Measurements from ENCODE around the gene RAB25.
A peak's percentile ranks its signal among the peaks of the same experiment; 100 is the strongest.
"Not testable (repeated sequence)": the region's sequence is repeated elsewhere in the genome, so short reads cannot be mapped to it uniquely, and the experiment has no call there.

RAB25 gene

DNA sequence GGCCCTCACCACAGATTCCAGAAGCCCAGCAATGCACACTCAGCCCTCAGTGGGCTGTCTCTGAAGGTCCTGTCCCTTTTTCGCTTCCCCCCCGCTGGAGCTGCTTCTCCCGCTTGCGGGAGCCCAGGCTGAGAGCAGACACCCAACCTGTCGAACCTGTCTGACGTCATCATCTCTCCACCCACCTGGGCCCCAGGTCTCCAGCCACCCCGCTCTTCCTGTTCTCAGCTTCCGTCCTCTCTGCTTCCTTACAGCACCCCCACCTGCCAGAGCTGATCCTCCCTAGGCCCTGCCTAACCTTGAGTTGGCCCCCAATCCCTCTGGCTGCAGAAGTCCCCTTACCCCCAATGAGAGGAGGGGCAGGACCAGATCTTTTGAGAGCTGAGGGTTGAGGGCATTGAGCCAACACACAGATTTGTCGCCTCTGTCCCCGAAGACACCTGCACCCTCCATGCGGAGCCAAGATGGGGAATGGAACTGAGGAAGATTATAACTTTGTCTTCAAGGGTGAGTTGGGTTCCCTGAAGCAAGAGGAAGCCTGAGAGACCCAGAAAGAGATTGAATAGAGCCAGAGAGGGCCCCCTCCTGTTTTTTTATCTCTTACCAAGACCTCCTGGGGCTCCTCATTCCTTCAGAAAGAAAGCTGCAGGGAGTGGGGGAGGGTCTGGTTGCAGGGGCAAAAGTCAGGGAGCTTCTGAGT, at the start of gene RAB25:
Gene RAB25, plus strand, starts transcription at position 224 of the 700 bp plus-strand sequence. Its CDS starts 241 bp downstream, at position 465.
- DNase-seq (ENCODE audit: low read depth) = no peak

DNA sequence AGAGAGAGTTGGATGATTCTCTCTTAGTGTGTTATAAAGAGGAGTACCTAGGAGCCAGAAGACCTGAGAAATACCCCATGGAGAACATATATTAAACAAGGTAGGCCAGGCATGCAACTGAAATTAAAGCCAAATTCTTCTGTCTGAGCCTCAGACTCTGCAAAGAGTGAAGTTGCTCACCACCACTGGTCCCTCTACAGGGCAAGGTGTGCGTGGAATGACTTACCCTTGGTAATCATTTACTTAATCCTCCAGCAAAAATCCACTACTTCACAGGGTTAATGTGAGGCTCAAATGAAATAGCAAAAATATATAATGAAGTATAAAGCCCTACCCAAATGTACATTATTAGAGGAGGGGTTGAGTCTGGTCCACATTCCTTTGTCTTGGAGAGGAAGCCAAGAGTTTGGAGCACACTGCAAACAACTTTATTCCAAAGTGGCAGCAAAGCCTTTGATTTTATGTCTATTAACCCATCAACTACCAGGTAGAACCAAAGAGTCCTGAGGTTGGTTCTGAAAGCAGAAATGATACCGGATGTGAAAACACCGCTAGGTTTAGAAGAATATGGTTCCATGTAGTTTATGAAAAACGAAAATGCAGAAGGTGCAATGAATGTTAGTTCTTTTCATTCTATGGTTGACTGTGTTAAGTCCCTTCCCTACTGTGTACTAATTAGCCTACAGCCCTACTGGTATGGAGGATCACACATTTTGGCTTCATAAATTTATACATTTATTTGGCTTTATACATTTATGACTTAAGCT, 48.7 kb upstream of the RAB25 start:
- no peak for DNase-seq (ENCODE audit: low read depth)

DNA sequence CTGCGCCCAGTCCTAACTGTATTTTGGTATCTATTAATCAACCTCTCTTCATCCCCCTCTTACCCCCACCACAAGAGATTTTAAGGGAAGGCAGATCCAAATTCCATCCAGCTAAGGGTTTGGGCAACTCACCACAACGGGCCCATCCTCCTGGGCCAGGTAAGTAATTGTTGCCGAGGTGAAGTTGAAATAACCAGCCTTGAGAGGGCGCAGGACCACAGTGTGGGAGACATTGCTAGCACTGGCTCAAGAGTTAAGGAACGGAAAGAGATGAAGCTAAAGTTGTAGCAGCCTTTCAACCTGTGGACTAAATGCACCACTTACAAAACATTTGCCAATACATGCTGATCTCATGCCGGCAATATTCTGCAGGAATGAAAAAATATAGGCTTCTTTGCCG, 46.1 kb upstream of the RAB25 start:
- no peak for DNase-seq (ENCODE audit: low read depth)

DNA sequence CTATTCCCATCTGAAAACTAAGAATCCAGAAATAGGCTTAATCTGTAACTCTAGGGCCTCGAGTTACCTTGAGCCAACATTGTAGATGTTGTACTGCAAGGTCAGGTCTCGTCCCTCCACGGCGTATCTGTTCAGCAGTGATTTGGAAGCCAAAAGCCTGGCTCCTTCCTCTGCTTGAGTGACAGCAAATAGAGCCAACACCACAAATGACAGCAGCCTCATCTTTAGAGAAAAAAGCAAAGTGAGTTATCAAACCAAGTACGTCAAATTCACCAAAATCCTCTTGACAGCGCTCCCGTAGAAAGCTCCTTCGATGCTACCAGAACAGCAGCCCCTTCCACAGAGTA, 41.0 kb upstream of the RAB25 start:
- DNase-seq (ENCODE audit: low read depth) = no peak

DNA sequence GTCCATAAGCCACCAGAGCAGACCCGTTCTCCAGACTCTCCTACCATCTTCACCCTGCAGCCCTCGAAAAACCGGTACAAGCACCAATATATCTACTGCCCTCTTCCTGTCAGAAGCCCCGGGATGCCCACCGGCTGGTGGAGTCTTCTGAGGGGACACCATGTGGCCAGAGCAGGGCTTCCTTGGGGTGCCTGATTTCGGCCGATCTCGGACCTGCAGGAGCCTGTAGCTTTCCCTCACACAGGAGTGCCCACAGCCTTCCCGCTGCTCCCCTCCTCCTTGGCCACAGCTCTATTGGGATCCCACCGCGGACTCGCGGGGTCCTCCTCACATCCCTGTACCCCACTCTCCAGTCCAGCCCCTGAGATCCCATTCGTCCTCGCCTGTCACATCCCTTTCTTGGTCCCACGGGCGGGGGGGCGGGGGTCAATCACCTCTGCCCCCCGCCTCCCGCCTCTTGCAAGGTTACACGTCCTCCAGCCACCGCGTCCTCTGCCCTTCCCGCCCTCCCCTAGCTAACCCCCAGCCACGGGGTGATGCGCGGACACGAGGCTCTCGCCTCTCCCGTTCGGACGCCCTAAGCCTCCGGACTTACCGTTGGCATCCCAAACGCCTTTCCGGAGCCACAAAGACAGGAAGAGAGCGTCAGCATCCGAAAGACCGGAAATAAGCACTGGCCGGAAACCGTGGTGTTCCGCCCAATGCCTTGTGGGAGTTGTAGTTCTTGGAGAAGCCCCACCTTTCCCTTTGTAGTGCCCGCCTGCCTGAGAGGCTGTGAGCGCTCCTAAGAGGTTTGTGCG, 40.5 kb upstream of the RAB25 start, which contains the start of gene SSR2:
Gene SSR2, minus strand, starts transcription at position 659 of the 800 bp plus-strand sequence. CDS start 784 bp downstream, outside the sequence.
- DNase-seq (ENCODE audit: low read depth) = peak; percentile 94

DNA sequence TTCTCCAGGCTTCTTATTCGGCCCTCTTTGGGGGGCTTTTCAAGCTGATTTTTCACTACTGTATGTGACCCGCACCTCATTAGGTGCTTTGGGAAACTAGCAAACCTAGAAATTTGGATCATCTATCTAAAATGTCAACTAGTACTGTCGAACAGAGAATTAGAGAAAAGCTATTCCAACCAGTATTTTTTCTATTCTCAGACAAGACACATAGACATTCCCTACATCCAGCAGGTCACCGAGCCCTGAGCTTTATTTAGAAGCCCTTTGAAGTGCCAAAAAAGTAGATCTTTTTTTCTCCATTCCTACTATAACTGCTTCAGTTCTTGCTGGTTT, 39.9 kb upstream of the RAB25 start:
- no peak for DNase-seq (ENCODE audit: low read depth)

DNA sequence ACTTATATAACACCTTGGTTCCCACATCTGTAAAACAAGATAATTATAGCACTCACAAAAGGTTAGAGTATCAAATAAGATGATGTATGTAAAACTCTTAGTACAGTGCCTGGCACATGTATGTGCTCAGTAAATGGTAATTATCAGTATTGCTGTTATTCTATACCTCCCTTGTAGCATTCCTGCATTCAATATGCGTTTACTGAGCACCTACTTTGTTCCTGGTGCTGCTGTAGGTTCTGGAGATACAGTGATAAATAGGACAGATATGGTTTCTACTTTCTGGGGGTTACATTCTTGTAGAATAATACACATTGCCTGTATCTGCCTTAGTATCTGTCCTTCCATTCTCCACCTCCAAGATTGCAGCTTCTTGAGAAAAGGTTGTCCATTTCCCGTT, 39.0 kb upstream of the RAB25 start:
- DNase-seq (ENCODE audit: low read depth) = no peak

GRCh38 chr1:156024801-156025200, 36.2 kb upstream of the RAB25 start:
- no peak for DNase-seq (ENCODE audit: low read depth)

- DNase-seq (ENCODE audit: low read depth) = peak; percentile 51
Measured at GRCh38 chr1:156025876-156026275, 35.1 kb upstream of the RAB25 start.

GRCh38 chr1:156026588-156026987, 34.4 kb upstream of the RAB25 start:
- DNase-seq (ENCODE audit: low read depth) = no peak

DNA sequence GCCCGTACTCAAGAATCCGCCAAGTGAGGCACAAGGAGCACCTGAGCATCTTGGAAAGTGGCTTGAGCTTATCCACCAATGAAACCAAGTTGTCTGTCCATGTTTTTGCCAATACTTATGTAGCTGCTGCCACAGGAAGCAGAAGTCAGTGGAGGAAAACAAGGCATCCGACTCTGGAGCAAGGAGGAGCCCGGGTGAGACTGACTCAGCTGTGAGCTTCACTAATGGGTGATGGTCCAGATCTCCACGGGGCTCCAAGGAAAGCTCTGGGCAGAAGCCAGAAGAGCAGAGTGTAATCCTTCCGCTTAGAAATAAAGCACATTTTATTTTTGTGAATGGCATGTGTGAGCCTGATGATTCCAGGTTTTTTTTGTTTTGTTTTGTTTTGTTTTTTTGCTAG, 27.9 kb upstream of the RAB25 start:
- peak; percentile 59 for DNase-seq (ENCODE audit: low read depth)

GRCh38 chr1:156034991-156035390, 26.0 kb upstream of the RAB25 start:
- not testable (repeated sequence) for DNase-seq (ENCODE audit: low read depth)

DNA sequence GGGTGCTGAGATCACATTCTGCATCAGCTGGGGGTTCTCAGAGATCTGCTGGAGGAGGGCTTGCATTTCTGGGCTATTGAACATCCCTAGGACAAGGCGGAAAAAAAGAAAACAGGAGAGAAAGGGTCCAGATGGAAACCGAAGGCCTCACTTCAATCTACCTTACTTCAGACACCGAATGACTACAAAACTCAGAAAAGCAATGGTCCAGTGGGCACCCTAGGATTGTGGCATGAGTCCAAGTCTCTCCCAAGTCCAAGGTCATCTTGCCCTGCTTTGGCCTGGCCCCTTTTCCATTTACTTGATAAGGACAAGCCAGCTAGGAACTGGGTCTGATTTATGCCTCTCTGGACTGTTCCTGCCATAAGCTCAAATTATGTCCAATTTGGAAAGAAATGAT, 18.1 kb upstream of the RAB25 start:
- no peak for DNase-seq (ENCODE audit: low read depth)

DNA sequence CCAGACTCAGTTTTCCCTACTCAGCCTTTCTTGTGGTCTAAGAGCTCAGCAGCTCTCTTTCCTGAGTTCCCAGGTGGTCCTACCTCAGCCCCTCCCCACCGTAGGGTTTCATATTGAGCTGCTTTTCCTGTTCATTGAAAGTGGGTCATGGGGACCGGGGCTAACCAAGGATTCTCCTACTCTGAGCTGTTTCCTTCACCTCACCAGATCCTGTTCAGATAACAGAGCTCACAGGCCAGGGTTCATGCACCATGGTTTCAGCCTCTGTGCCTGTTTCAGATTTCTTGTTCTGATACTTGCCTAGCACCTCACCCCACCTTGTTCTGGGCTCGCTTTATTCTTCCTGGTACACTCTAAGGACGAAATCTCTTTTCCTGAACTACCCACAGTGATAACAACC, 15.9 kb upstream of the RAB25 start:
- no peak for DNase-seq (ENCODE audit: low read depth)

DNA sequence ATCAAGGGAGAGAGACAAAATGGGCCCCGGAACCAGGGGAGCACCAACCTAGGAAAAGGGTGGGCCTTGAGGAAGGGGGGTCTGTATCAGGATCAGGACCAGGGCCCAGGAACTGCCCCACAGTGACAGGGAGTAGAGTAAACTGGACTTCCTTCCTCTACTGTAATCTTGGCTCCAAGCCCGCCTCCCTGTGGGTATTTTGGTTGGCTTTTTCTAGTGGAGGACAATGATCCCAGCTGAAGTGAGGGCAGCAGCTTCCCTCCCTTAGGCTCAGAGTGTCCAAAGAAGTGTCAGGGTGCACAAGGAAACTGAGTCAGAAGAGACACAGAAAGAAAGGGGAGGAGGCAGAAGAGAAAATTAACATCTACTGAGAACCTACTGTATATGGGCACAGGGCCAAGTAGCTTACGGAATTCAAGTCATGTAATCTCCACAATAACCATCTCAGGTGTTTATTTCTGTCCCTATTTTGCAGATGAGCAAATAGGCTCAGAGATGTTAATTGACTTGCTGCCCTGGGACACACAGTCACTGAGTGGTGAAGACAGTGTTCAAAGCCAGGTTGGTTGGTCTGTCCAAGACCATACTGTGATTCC, 12.2 kb upstream of the RAB25 start:
- DNase-seq (ENCODE audit: low read depth) = no peak

DNA sequence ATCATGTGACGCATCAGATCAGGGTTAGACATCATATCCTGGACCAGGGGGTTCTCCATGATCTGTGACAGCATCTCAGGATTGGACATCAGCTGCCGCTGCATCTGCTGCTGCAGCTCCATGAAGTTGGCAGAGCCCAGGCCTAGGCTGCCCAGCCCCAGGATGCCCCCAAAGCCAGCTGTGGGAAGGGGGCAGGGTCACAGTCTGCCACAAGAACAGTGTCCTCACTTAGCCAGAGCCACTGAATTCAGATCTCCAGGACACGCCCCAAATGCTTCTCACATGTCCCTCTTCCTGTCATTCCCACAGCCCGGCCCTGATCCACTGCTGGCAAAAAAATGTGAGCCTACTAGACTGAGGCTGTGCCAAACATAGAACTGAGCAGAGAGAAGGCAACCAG, 10.6 kb upstream of the RAB25 start:
- peak; percentile 61 for DNase-seq (ENCODE audit: low read depth)

DNA sequence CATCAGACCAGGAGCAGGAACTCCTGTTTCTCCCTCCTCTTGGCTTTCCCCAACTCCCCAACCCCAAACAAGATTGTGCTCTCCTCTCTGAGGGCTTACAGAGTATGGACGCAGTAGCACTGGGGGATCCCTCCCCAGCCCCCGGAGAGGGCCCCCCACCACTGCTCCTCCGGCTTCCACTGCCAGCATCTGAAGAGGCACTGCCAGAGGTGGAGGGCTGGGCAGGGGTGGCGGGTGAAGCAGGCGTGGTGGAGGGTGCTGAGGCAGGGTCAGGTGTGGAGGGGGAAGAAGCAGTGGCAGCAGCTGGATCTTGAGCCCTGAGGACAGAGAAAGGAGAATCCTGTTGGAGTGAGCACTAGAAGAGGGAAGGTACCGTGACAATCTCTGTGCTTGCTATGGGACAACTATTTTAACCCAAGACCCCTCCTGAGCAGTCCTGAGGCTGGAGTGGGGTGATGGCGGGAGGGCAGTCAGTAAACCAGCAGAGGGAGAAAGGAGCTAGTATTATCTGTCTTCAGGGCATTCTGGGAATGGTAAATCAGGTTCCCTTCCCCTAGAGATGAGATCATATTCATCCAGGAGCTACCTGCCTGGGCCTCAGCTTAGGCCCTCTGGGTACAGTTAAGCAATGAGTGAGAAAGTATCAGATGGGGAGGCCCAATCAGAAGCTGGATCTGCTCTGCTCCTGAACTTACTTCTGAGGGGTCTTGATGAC, 9.8 kb upstream of the RAB25 start:
- DNase-seq (ENCODE audit: low read depth) = no peak

DNA sequence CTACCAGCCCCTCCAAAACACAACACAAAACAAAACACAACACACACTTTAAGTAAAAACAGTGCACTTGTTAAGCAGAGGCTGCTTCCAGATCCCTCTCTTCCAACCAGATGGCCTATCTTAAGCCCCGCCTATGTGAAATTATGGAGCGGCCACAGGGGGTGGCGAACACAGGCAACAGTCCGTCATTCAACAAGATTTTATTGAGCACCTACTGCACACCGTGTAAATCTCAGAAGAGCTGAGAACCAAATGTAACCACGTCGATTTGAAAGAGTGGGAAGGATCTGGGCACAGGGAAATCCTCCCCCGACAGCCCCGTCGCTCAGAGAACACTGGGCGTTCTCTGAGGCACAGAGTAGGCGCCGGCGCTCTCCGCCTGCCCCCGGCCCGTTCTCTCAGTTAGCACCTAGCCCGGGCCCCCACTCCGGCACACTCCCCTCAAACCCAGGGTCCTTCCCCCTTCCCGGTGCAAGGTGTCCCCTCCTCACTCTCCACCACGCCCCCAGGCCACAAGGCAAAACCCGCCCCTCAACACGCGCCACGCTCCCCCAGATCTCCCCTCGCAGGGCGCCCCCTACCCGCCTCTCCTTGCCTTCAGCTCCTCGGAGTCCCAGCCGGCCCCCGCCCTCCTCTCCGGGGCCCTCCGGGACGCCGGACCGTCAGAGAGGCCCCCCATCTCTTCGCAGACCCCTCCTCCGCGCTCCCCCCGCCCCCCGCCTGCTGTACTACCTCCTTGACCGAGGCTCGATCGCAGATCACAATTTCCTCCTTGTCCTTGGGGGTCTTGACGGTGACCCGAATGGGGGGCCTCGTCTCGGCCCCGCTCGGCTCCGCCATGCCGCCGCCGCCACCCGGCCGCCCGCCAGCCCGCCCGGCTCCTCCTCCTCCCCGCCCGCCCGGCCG, 7.8 kb upstream of the RAB25 start:
- DNase-seq (ENCODE audit: low read depth) = peak; percentile 74

DNA sequence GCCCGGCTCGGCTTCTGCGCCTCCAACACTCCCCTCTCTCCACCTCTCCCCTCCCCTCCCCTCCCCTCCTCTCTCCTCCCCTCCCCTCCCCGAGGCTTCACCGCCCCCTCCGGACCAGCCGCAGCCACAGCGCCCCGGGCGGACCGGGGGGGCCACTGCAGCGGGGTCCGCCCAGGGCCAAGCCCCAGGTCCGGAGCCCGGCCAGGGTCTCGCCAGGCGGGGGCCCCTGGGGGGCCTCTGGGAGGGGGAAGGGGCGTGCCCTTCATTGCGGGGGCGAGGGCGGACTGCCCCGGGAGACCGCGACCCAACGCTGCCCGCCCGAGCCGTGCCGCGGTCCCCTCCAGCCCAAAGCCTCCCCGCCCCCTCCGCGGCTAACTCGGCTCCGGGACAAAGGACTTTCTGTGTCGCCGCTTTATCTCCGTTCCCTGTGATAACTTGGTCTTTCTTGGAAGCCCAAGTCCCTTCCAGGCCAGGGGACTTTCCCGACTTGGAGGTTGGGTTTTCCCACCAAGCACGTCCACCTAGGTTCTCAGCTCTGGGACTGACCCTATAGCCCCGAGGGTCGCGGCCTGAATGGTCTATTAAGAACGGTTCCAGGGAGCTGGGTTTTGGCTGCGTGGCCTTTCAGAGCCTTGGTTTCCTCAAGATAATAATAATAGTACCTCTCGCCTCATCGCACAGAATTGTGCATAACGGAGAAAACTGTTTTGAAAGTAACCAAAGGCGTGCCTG, 7.0 kb upstream of the RAB25 start, which contains the start of gene UBQLN4:
Gene UBQLN4, minus strand, starts transcription at position 31 of the 732 bp plus-strand sequence. CDS start 97 bp downstream, outside the sequence.
- DNase-seq (ENCODE audit: low read depth) = peak; percentile 89
